Caco-2 (cell line): Measurements from ENCODE around the gene RAB28. TPM values are rescaled to one million over a fixed set of nuclear protein-coding genes. Genes with fewer than 3 reads are reported as not detected.

Experiments
- BruUV-seq: library from RNA; stranded (reverse); fragments of 400-500 nt; replicated peaks from 2 replicates; lab custom pipeline; 2021; lab: Mats Ljungman, UMichigan
- CTCF ChIA-PET: fragments of 300-600 bp; sonication (Branson Sonifier 250); formaldehyde crosslinking; loops from one replicate; lab custom pipeline; 2022; ENCODE audit warnings: antibody characterized with exemption; lab: Charles Lee
- POLR2A ChIA-PET: fragments of 300-600 bp; sonication (Branson Sonifier 250); formaldehyde crosslinking; loops from one replicate; lab custom pipeline; 2022; ENCODE audit warnings: antibody characterized with exemption; lab: Charles Lee
- DNase-seq, 2 experiments: peaks; one replicate each; pipeline versions ENCODE4 v3.0.0 to v3.0.0-alpha.2; 2020 to 2022
- H3K27me3 ChIP-seq: replicated peaks from 2 replicates; pipeline ENCODE4 v1.6.0; 2011; ENCODE audit warnings: low read length; ENCODE audit not compliant: control insufficient read depth, insufficient read depth
- H3K36me3 ChIP-seq: 2 replicates; pipeline ENCODE4 v1.5.1; 2011; ENCODE audit warnings: low read length; ENCODE audit not compliant: control insufficient read depth, insufficient read depth
- H3K4me1 ChIP-seq: fragments of 250-450 bp; sonication (Bioruptor Pico); 2 replicates; pipeline ENCODE4 v1.5.1; 2020; ENCODE audit warnings: mild to moderate bottlenecking
- H3K4me3 ChIP-seq: 2 replicates; pipeline ENCODE4 v1.5.1; 2011; ENCODE audit warnings: low read depth, mild to moderate bottlenecking, control low read depth, low read length
- H3K9me3 ChIP-seq: fragments of 250-450 bp; sonication (Bioruptor Pico); 2 replicates; pipeline ENCODE4 v1.5.1; 2020; ENCODE audit warnings: mild to moderate bottlenecking, moderate library complexity
- H3K27ac Mint-ChIP-seq: one replicate; pipeline ENCODE4 v1.8.0; 2022; ENCODE audit warnings: mixed read lengths; ENCODE audit not compliant: unreplicated experiment
- H3K27me3 Mint-ChIP-seq: one replicate; pipeline ENCODE4 v1.8.0; 2022; ENCODE audit warnings: mixed read lengths; ENCODE audit not compliant: insufficient read depth, unreplicated experiment
- H3K36me3 Mint-ChIP-seq: one replicate; pipeline ENCODE4 v1.8.0; 2022; ENCODE audit warnings: mild to moderate bottlenecking, mixed read lengths; ENCODE audit not compliant: insufficient read depth, unreplicated experiment
- H3K4me1 Mint-ChIP-seq: one replicate; pipeline ENCODE4 v1.8.0; 2022; ENCODE audit warnings: low read depth, mixed read lengths; ENCODE audit not compliant: unreplicated experiment
- H3K4me3 Mint-ChIP-seq: one replicate; pipeline ENCODE4 v1.8.0; 2022; ENCODE audit warnings: mild to moderate bottlenecking, moderate library complexity, mixed read lengths; ENCODE audit not compliant: unreplicated experiment
- H3K9me3 Mint-ChIP-seq: one replicate; pipeline ENCODE4 v1.8.0; 2022; ENCODE audit warnings: mixed read lengths; ENCODE audit not compliant: unreplicated experiment
- CTCF ChIP-seq, 2 experiments: fragments of 200-600 bp in 1 of 2; IDR thresholded peaks; 1 replicate in 1 of 2; 2 replicates in 1 of 2; pipeline versions ENCODE4 v1.5.1 to v1.8.0; 2011 to 2022; ENCODE audit warnings: antibody characterized with exemption in 1 of 2, control low read depth in 1 of 2, inconsistent platforms in 1 of 2, low read depth in 1 of 2, low read length in 1 of 2, mild to moderate bottlenecking in 1 of 2, moderate library complexity in 1 of 2; ENCODE audit not compliant: insufficient read depth in 1 of 2, severe bottlenecking in 1 of 2, unreplicated experiment in 1 of 2
- intact Hi-C: fragments of 100-400 bp; cut with micrococcal nuclease; formaldehyde crosslinking; loops from one replicate; pipeline ENCODE4 v1.10.0; 2022; ENCODE audit not compliant: unreplicated experiment
- total RNA-seq: library from RNA; stranded (reverse); gene quantifications from 2 replicates; pipeline ENCODE4 v1.2.3, GENCODE V29; 2022

RAB28 gene
- total RNA-seq, 1 experiment from 2014 or later, result 14.5 TPM

GRCh38 chr4:13516315-13516860 lies 32.2 kb upstream of the RAB28 start:
- ChIA-PET POLR2A (no interaction called here), CTCF (no interaction called here)
- Mint-ChIP-seq H3K36me3 (no peaks in the 10 kb centered on the region), H3K27me3 (peaks cover 11% of the 10 kb centered on the region), H3K27ac (no peak overlapping the region), H3K4me3 (no peak overlapping the region), H3K4me1 (no peaks in the 10 kb centered on the region), H3K9me3 (no peaks in the 10 kb centered on the region)
- Histone ChIP-seq H3K4me3 (no peak overlapping the region), H3K27me3 (no peaks in the 10 kb centered on the region), H3K9me3 (no peaks in the 10 kb centered on the region), H3K36me3 (no peaks in the 10 kb centered on the region), H3K4me1 (no peaks in the 10 kb centered on the region)
- intact Hi-C loops, result no loop called here
- no TSS peak for BruUV-seq
- TF ChIP-seq CTCF (IDR thresholded peaks at IDR 0.05; ENCODE audit: insufficient read depth in 1 of 2, low read depth in 1 of 2, low read length in 1 of 2, severe bottlenecking in 1 of 2, unreplicated experiment in 1 of 2), result no peak
- DNase-seq, result no peak

GRCh38 chr4:13515268-13515667 lies 31.1 kb upstream of the RAB28 start:
- Mint-ChIP-seq H3K36me3 (no peaks in the 10 kb centered on the region), H3K4me3 (no peak overlapping the region), H3K27ac (no peak overlapping the region), H3K27me3 (peaks cover 11% of the 10 kb centered on the region), H3K9me3 (no peaks in the 10 kb centered on the region), H3K4me1 (no peaks in the 10 kb centered on the region)
- DNase-seq, result no peak
- no peaks in the 10 kb centered on the region for H3K36me3 ChIP-seq
- no peak overlapping the region for H3K4me3 ChIP-seq
- no peaks in the 10 kb centered on the region for H3K4me1 ChIP-seq
- no peak for TF ChIP-seq CTCF (IDR thresholded peaks at IDR 0.05; ENCODE audit: insufficient read depth in 1 of 2, low read depth in 1 of 2, low read length in 1 of 2, severe bottlenecking in 1 of 2, unreplicated experiment in 1 of 2)
- POLR2A ChIA-PET, result no interaction called here
- no peaks in the 10 kb centered on the region for H3K9me3 ChIP-seq
- no peaks in the 10 kb centered on the region for H3K27me3 ChIP-seq
- intact Hi-C loops, result no loop called here
- BruUV-seq, result no TSS peak
- CTCF ChIA-PET, result no interaction called here

- Histone ChIP-seq H3K4me1 (no peaks in the 10 kb centered on the region), H3K27me3 (no peaks in the 10 kb centered on the region), H3K36me3 (no peaks in the 10 kb centered on the region), H3K9me3 (no peaks in the 10 kb centered on the region), H3K4me3 (no peak overlapping the region)
- no peaks in the 10 kb centered on the region for H3K9me3 Mint-ChIP-seq
- no peak overlapping the region for H3K27ac Mint-ChIP-seq
- peaks cover 11% of the 10 kb centered on the region for H3K27me3 Mint-ChIP-seq
- no peak for DNase-seq
- no peaks in the 10 kb centered on the region for H3K4me1 Mint-ChIP-seq
- H3K36me3 Mint-ChIP-seq, result no peaks in the 10 kb centered on the region
- ChIA-PET CTCF (no interaction called here), POLR2A (interaction anchor here (0.6 kb wide), 1 partner anchor 1465 kb away, joined by 6 read pairs; no protein-coding TSS in a partner anchor)
- H3K4me3 Mint-ChIP-seq, result no peak overlapping the region
- BruUV-seq, result no TSS peak
- TF ChIP-seq CTCF (IDR thresholded peaks at IDR 0.05; ENCODE audit: insufficient read depth in 1 of 2, low read depth in 1 of 2, low read length in 1 of 2, severe bottlenecking in 1 of 2, unreplicated experiment in 1 of 2), result no peak
- intact Hi-C loops, result no loop called here
These were observed 30.6 kb upstream of the RAB28 start for GRCh38 chr4:13514722-13515121.
